Erythroblast (primary cell): ENCODE measurements around the gene IVD.

Source experiments
- GATA1 ChIP-seq: IDR thresholded peaks from 2 replicates; pipeline ENCODE4 v1.6.1; 2011; ENCODE audit warnings: low read depth, mild to moderate bottlenecking, control low read depth, low read length, moderate library complexity
- POLR2A ChIP-seq: IDR thresholded peaks from 2 replicates; pipeline ENCODE4 v1.6.1; 2011; ENCODE audit warnings: mild to moderate bottlenecking, low read length

DNA sequence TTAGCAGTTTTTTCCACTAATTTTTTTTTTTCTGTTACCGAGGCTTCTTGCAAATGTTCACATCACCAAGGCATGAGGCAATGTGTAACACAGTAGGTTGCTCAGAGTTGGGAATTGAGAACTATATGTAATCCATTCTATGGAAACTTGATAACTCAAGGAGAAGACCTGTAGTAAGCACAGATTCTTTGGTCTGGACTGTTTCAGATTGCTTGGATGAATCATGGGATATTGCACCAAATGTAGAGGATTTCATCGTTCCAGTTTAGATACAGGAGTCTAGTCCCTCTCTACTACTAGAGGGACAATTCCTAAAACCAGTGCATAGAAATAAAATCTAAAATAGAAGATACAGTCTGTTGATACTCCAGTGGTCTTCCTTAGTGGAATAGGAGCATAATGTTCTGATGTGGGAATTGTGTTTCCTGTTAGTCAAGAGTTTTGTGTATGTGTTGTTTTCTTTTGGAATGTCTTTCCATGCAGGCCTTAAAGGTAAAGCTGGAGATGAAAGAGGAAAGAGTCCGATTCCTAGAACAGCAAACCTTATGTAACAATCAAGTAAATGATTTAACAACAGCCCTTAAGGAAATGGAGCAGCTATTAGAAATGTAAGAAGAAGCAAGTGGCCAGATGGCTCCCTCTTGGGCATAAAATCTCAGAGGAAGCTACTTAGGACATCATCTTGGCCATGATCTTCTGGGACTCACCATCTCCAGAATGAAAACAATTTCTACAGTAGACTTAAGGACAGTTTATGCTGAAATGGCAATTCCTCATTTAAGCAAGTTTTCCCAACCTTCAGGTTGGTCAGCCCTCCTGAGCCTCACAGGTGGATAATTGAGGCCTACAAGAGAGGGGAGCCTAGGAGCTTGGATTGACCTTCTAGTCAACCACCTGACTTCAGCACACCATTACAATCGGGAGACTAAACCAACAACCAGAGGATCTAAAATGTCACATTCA lies 12.3 kb upstream of the IVD start:
- TF ChIP-seq POLR2A (no peak), GATA1 (no peak)
